Measurements from ENCODE around the gene FILIP1L. TPM values are rescaled to one million over a fixed set of nuclear protein-coding genes. Genes with fewer than 3 reads are reported as not detected.

Gene FILIP1L
- total RNA-seq, 1 donor from 2014 or later: 0.15 TPM

DNA sequence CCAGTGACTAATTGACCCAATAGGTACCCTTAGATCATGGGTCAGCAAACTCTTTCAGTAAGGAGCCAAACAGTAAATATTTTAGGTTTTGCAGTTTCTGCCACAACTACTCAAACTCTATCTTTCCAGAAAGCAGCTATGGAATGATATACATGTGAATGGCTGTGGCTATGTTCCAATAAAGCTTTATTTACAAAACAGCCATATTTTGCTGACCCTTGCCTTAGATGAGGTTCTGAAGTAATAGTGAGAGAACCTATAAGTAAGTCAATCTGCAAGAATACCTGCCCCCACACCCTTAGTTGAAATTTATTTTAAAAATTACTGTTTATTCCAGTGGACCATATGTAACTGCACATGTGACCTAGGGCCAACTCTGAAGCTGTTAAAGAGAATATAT lies 162.6 kb downstream of the FILIP1L start:
- TF ChIP-seq EZH2phosphoT487 (IDR thresholded peaks at IDR 0.05): no peak
- TF ChIP-seq, protein P1, sequence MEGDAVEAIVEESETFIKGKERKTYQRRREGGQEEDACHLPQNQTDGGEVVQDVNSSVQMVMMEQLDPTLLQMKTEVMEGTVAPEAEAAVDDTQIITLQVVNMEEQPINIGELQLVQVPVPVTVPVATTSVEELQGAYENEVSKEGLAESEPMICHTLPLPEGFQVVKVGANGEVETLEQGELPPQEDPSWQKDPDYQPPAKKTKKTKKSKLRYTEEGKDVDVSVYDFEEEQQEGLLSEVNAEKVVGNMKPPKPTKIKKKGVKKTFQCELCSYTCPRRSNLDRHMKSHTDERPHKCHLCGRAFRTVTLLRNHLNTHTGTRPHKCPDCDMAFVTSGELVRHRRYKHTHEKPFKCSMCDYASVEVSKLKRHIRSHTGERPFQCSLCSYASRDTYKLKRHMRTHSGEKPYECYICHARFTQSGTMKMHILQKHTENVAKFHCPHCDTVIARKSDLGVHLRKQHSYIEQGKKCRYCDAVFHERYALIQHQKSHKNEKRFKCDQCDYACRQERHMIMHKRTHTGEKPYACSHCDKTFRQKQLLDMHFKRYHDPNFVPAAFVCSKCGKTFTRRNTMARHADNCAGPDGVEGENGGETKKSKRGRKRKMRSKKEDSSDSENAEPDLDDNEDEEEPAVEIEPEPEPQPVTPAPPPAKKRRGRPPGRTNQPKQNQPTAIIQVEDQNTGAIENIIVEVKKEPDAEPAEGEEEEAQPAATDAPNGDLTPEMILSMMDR (IDR thresholded peaks at IDR 0.05): no peak
- TF ChIP-seq EZH2 (IDR thresholded peaks at IDR 0.05): no peak
- no peaks in the 10 kb centered on the region for H3K27me3 ChIP-seq

DNA sequence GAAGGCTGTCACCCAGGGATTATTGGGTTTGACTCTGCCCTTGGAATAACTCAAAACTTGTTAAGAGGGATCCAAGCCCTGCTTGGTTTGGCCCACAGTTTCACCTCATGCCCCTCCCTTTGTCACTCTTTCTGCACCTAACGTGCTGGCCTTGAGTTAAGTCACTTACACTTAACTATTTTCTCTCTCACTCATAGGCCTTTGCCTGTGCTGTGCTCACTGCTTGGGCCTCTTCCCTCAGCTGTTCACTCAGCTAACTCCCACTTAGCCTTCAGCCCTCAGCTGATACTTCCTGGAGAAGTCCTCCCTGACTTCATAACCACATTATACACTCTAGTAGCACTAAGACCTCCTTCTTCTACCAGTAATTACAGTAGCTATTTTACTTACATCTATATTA lies 163.4 kb downstream of the FILIP1L start:
- TF ChIP-seq EZH2phosphoT487 (IDR thresholded peaks at IDR 0.05) (no peak), EZH2 (IDR thresholded peaks at IDR 0.05) (no peak)
- TF ChIP-seq, protein P1 (IDR thresholded peaks at IDR 0.05): no peak
- no peak overlapping the region for H3K9ac ChIP-seq
- no peak overlapping the region for H3K27ac ChIP-seq
- Mint-ChIP-seq H3K4me1 (peaks cover 9% of the 10 kb centered on the region), H3K27me3 (ENCODE audit: insufficient read depth, low read depth) (no peaks in the 10 kb centered on the region), H3K27ac (no peak overlapping the region), H3K36me3 (no peaks in the 10 kb centered on the region), H3K4me3 (no peak overlapping the region), H3K9me3 (no peaks in the 10 kb centered on the region)
- no peaks in the 10 kb centered on the region for H3F3A ChIP-seq (ENCODE audit: low read depth)
- no peak for DNase-seq (ENCODE audit: low spot score)
- H3K9me3 ChIP-seq (ENCODE audit: low read depth): no peaks in the 10 kb centered on the region
- H3K4me1 ChIP-seq: no peaks in the 10 kb centered on the region
- H3K27me3 ChIP-seq: no peaks in the 10 kb centered on the region
- no peaks in the 10 kb centered on the region for H3K36me3 ChIP-seq
- H3K4me2 ChIP-seq: no peak overlapping the region
- H3K79me2 ChIP-seq (ENCODE audit: low read depth): peaks cover 5% of the 10 kb centered on the region
- H4K20me1 ChIP-seq (ENCODE audit: low read depth): no peaks in the 10 kb centered on the region
- no peak overlapping the region for H2AFZ ChIP-seq (replicated peaks)
- H3K4me3 ChIP-seq: no peak overlapping the region

More for the DNA sequence above, 162.6 kb downstream of the FILIP1L start:
- H2AFZ ChIP-seq (replicated peaks): no peak overlapping the region
- no peak overlapping the region for H3K4me3 ChIP-seq
- no peak for DNase-seq (ENCODE audit: low spot score)
- H3K9me3 Mint-ChIP-seq: no peaks in the 10 kb centered on the region
- H3K9me3 ChIP-seq (ENCODE audit: low read depth): no peaks in the 10 kb centered on the region
- H3K36me3 Mint-ChIP-seq: no peaks in the 10 kb centered on the region
- no peaks in the 10 kb centered on the region for H3K36me3 ChIP-seq
- no peak overlapping the region for H3K27ac Mint-ChIP-seq
- no peaks in the 10 kb centered on the region for H3K4me1 ChIP-seq
- H3K4me1 Mint-ChIP-seq: peaks cover 7% of the 10 kb centered on the region
- no peaks in the 10 kb centered on the region for H3K79me2 ChIP-seq (ENCODE audit: low read depth)
- no peak overlapping the region for H3K9ac ChIP-seq
- H3K27me3 Mint-ChIP-seq (ENCODE audit: insufficient read depth, low read depth): no peaks in the 10 kb centered on the region
- no peak overlapping the region for H3K4me3 Mint-ChIP-seq
- H3K27ac ChIP-seq: no peak overlapping the region
- H3K4me2 ChIP-seq: no peak overlapping the region
- H3F3A ChIP-seq (ENCODE audit: low read depth): no peaks in the 10 kb centered on the region
- H4K20me1 ChIP-seq (ENCODE audit: low read depth): no peaks in the 10 kb centered on the region

- no peak overlapping the region for H3K27ac Mint-ChIP-seq
- no peak for TF ChIP-seq EZH2phosphoT487 (IDR thresholded peaks at IDR 0.05)
- TF ChIP-seq EZH2 (IDR thresholded peaks at IDR 0.05): no peak
- TF ChIP-seq, protein P1 (IDR thresholded peaks at IDR 0.05): no peak
Measured at GRCh38 chr3:99949956-99950670, 164.2 kb downstream of the FILIP1L start.

More at GRCh38 chr3:99949956-99950670, 164.2 kb downstream of the FILIP1L start:
- Histone ChIP-seq H2AFZ (replicated peaks) (no peak overlapping the region), H3K27ac (no peak overlapping the region), H3F3A (ENCODE audit: low read depth) (no peaks in the 10 kb centered on the region), H3K9ac (no peak overlapping the region), H3K9me3 (ENCODE audit: low read depth) (no peaks in the 10 kb centered on the region), H3K79me2 (ENCODE audit: low read depth) (peaks cover 5% of the 10 kb centered on the region), H3K36me3 (no peaks in the 10 kb centered on the region), H3K27me3 (no peaks in the 10 kb centered on the region), H3K4me2 (no peak overlapping the region), H4K20me1 (ENCODE audit: low read depth) (no peaks in the 10 kb centered on the region), H3K4me3 (no peak overlapping the region), H3K4me1 (peaks cover 7% of the 10 kb centered on the region)
- peaks cover 16% of the 10 kb centered on the region for H3K4me1 Mint-ChIP-seq
- H3K4me3 Mint-ChIP-seq: no peak overlapping the region
- H3K36me3 Mint-ChIP-seq: no peaks in the 10 kb centered on the region
- H3K9me3 Mint-ChIP-seq: no peaks in the 10 kb centered on the region
- H3K27me3 Mint-ChIP-seq (ENCODE audit: insufficient read depth, low read depth): peaks cover 2% of the 10 kb centered on the region
- no peak for DNase-seq (ENCODE audit: low spot score)
